ENCODE measurements around the gene BAG1.

GRCh38 chr9:33250458-33250995 is 14.0 kb downstream of the BAG1 start:
- TF ChIP-seq, protein P1, sequence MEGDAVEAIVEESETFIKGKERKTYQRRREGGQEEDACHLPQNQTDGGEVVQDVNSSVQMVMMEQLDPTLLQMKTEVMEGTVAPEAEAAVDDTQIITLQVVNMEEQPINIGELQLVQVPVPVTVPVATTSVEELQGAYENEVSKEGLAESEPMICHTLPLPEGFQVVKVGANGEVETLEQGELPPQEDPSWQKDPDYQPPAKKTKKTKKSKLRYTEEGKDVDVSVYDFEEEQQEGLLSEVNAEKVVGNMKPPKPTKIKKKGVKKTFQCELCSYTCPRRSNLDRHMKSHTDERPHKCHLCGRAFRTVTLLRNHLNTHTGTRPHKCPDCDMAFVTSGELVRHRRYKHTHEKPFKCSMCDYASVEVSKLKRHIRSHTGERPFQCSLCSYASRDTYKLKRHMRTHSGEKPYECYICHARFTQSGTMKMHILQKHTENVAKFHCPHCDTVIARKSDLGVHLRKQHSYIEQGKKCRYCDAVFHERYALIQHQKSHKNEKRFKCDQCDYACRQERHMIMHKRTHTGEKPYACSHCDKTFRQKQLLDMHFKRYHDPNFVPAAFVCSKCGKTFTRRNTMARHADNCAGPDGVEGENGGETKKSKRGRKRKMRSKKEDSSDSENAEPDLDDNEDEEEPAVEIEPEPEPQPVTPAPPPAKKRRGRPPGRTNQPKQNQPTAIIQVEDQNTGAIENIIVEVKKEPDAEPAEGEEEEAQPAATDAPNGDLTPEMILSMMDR (conservative IDR thresholded peaks at IDR 0.05; ENCODE audit: low read depth, low read length): no peak
- TF ChIP-seq EZH2 (IDR thresholded peaks at IDR 0.05; ENCODE audit: borderline replicate concordance, low read depth, low read length, poor library complexity, severe bottlenecking): no peak
